GM12878 (cell line): ENCODE data around the gene ST6GALNAC3. TPM values are rescaled to one million over a fixed set of nuclear protein-coding genes. Genes with fewer than 3 reads are reported as not detected.

Experiments
- ATAC-seq: fragments of 200-7000 bp; cut with Tn5 transposase; 3 replicates; pipeline ENCODE4 v1.9.1; 2020; ENCODE audit warnings: mild to moderate bottlenecking, moderate library complexity
- BruUV-seq: library from RNA; stranded (reverse); fragments of 400-500 nt; replicated peaks from 2 replicates; lab custom pipeline; 2021; lab: Mats Ljungman, UMichigan
- CTCF ChIA-PET: fragments of 300-600 bp; sonication (Branson Sonifier 250); formaldehyde crosslinking; extraction: SDS; loops from one replicate; lab custom pipeline; 2021; ENCODE audit warnings: inconsistent platforms; lab: Yijun Ruan, JAX
- POLR2A ChIA-PET: fragments of 350-600 bp; formaldehyde crosslinking; extraction: SDS; loops from one replicate; lab custom pipeline; 2021; ENCODE audit warnings: inconsistent platforms; lab: Charles Lee
- RAD21 ChIA-PET: fragments of 300-600 bp; sonication (Branson Sonifier 250); formaldehyde crosslinking; loops from one replicate; lab custom pipeline; 2023; ENCODE audit warnings: antibody characterized with exemption; ENCODE audit not compliant: unreplicated experiment; lab: Charles Lee
- SMC1A ChIA-PET: fragments of 300-600 bp; sonication (Branson Sonifier 250); formaldehyde crosslinking; loops from one replicate; lab custom pipeline; 2023; ENCODE audit not compliant: unreplicated experiment, uncharacterized antibody; lab: Charles Lee
- DNase-seq: peaks from one replicate; pipeline ENCODE4 v3.0.0-alpha.2; 2011; ENCODE audit warnings: low read depth, low spot score
- FAIRE-seq: peaks from 3 replicates; lab custom pipeline; 2011; peaks lifted over from hg19 to GRCh38; lab: Jason Lieb, UNC
- H2AFZ ChIP-seq: 2 replicates; pipeline ENCODE4 v1.6.0; 2011; ENCODE audit warnings: low read depth, low read length, control low read depth; ENCODE audit not compliant: control insufficient read depth
- H3K27ac ChIP-seq: 2 replicates; pipeline ENCODE4 v1.5.1; 2011; ENCODE audit warnings: control low read depth; ENCODE audit not compliant: control insufficient read depth, insufficient read depth
- H3K27me3 ChIP-seq, 2 experiments: replicated peaks in 1 of 2; 2 replicates each; pipeline versions ENCODE4 v1.6.0 to v1.6.1; 2011; ENCODE audit warnings: low read length in 1 of 2; ENCODE audit not compliant: control insufficient read depth in 2 of 2, insufficient read depth in 2 of 2
- H3K36me3 ChIP-seq, 2 experiments: 2 replicates each; pipeline ENCODE4 v1.5.1; 2011; ENCODE audit warnings: low read length in 1 of 2; ENCODE audit not compliant: control insufficient read depth in 2 of 2, insufficient read depth in 2 of 2
- H3K4me1 ChIP-seq: 2 replicates; pipeline ENCODE4 v1.6.1; 2011; ENCODE audit warnings: mild to moderate bottlenecking, low read length, moderate library complexity, mixed read lengths; ENCODE audit not compliant: control insufficient read depth, insufficient read depth
- H3K4me2 ChIP-seq: 2 replicates; pipeline ENCODE4 v1.6.0; 2011; ENCODE audit warnings: control low read depth; ENCODE audit not compliant: control insufficient read depth, insufficient read depth
- H3K4me3 ChIP-seq: fragments of 200-600 bp; sonication (generic); 2 replicates; pipeline ENCODE4 v1.5.1; 2016
- H3K79me2 ChIP-seq: 2 replicates; pipeline ENCODE4 v1.6.0; 2011; ENCODE audit warnings: low read length; ENCODE audit not compliant: control insufficient read depth, insufficient read depth
- H3K9ac ChIP-seq: 2 replicates; pipeline ENCODE4 v1.8.0; 2011; ENCODE audit warnings: low read length, control low read depth, mixed read lengths; ENCODE audit not compliant: control insufficient read depth, insufficient read depth
- H3K9me3 ChIP-seq: replicated peaks from 3 replicates; pipeline ENCODE4 v1.5.1; 2011; ENCODE audit warnings: mild to moderate bottlenecking, low read length; ENCODE audit not compliant: control insufficient read depth, insufficient read depth
- H4K20me1 ChIP-seq: 2 replicates; pipeline ENCODE4 v1.6.0; 2011; ENCODE audit not compliant: control insufficient read depth, insufficient read depth
- BRCA1 ChIP-seq: IDR thresholded peaks from 2 replicates; pipeline ENCODE4 v1.6.1; 2011; ENCODE audit warnings: low read depth, low read length, improper control_type of control experiment
- CHD2 ChIP-seq: IDR thresholded peaks from 2 replicates; pipeline ENCODE4 v1.6.1; 2011; ENCODE audit warnings: low read depth, low read length, improper control_type of control experiment, borderline replicate concordance
- CHD4 ChIP-seq: fragments of 200-600 bp; sonication (generic); IDR thresholded peaks from 2 replicates; pipeline ENCODE4 v1.6.1; 2016; ENCODE audit warnings: mild to moderate bottlenecking
- CUX1 ChIP-seq: IDR thresholded peaks from 2 replicates; pipeline ENCODE4 v1.6.1; 2012; ENCODE audit warnings: improper control_type of control experiment, low read depth, low read length; ENCODE audit not compliant: insufficient replicate concordance
- ETV6 ChIP-seq, 2 experiments: fragments of 450-650 bp in 1 of 2; IDR thresholded peaks in 1 of 2; conservative IDR thresholded peaks in 1 of 2; 2 replicates each; pipeline ENCODE4 v1.6.1; 2014; ENCODE audit warnings: antibody characterized with exemption in 1 of 2, borderline replicate concordance in 1 of 2, low read depth in 1 of 2, mild to moderate bottlenecking in 1 of 2, moderate library complexity in 1 of 2
- HDGF ChIP-seq: fragments of 450-650 bp; IDR thresholded peaks from 2 replicates; pipeline ENCODE4 v1.6.1; 2016; ENCODE audit warnings: antibody characterized with exemption
- IRF5 ChIP-seq: fragments of 450-650 bp; IDR thresholded peaks from 2 replicates; pipeline ENCODE4 v1.6.1; 2017; ENCODE audit warnings: borderline replicate concordance
- NFYB ChIP-seq: IDR thresholded peaks from 2 replicates; pipeline ENCODE4 v1.6.1; 2011; ENCODE audit warnings: low read depth, mild to moderate bottlenecking, low read length, improper control_type of control experiment, moderate library complexity; ENCODE audit not compliant: insufficient read depth
- NKRF ChIP-seq: fragments of 450-650 bp; conservative IDR thresholded peaks from 2 replicates; pipeline ENCODE4 v1.6.1; 2017; ENCODE audit warnings: mild to moderate bottlenecking, moderate library complexity
- POLR2AphosphoS2 ChIP-seq: IDR thresholded peaks from 2 replicates; pipeline ENCODE4 v1.6.1; 2011; ENCODE audit warnings: low read depth, mild to moderate bottlenecking, low read length, improper control_type of control experiment, moderate library complexity
- RAD51 ChIP-seq: fragments of 450-650 bp; IDR thresholded peaks from 2 replicates; pipeline ENCODE4 v1.6.1; 2016; ENCODE audit warnings: moderate library complexity, mild to moderate bottlenecking, inconsistent platforms
- SUPT20H ChIP-seq: IDR thresholded peaks from 2 replicates; pipeline ENCODE4 v1.6.1; 2011; ENCODE audit warnings: low read depth, mild to moderate bottlenecking, low read length, moderate library complexity, borderline replicate concordance; ENCODE audit not compliant: control insufficient read depth
- WRNIP1 ChIP-seq: IDR thresholded peaks from 2 replicates; pipeline ENCODE4 v1.6.1; 2011; ENCODE audit warnings: low read depth, low read length, improper control_type of control experiment, borderline replicate concordance
- WGBS: methylation state at CpG from one replicate; pipeline ENCODE4 v1.1.6; 2016; ENCODE audit warnings: low lambda C conversion rate; ENCODE audit not compliant: insufficient replicate concordance, insufficient coverage; ENCODE audit errors: missing lambda C conversion rate; 5-methylcytosine and 5-hydroxymethylcytosine counted together
- in situ Hi-C: fragments of 300-500 bp; cut with MboI; formaldehyde crosslinking; loops from 9 replicates; pipeline ENCODE4 v1.14.3; 2018; ENCODE audit warnings: mixed read lengths
- intact Hi-C: fragments of 100-400 bp; cut with micrococcal nuclease; formaldehyde crosslinking; loops from one replicate; pipeline ENCODE4 v1.14.2; 2022; ENCODE audit not compliant: unreplicated experiment
- polyA plus RNA-seq, 11 experiments: library from polyadenylated mRNA; depleted of rRNA in 4 of 11; unstranded in 6 of 11; stranded (reverse) in 5 of 11; fragments of >200 nt; fragmentation: Nextera tagmentation in 4 of 11; fragmentation: Illumina TruSeq in 1 of 11; extraction: Ambion mirVana in 4 of 11; extraction: Trizol in 1 of 11; gene quantifications; 1 replicate in 1 of 11; 2 replicates in 10 of 11; pipeline versions ENCODE4 v1.2.1 to v1.2.3, GENCODE V29; 2011 to 2016; ENCODE audit warnings: inconsistent platforms in 2 of 11, missing spikeins in 2 of 11, low read depth in 1 of 11
- total RNA-seq, 4 experiments: library from RNA; depleted of rRNA in 3 of 4; stranded (reverse); fragments of >200 nt in 3 of 4; fragmentation: Illumina TruSeq in 1 of 4; extraction: Trizol in 1 of 4; gene quantifications; 2 replicates each; pipeline versions ENCODE4 v1.2.1 to v1.2.3, GENCODE V29; 2013 to 2021

The ST6GALNAC3 gene
- total and polyA plus RNA-seq, 10 of the 15 experiments (the other 5 are each of a cell fraction or from before 2014, with no cell fraction given), result 0.04 to 0.68 (median 0.18) TPM; not detected in 3

GRCh38 chr1:76240316-76240715, 165.8 kb downstream of the ST6GALNAC3 start:
- ChIA-PET SMC1A (interaction anchor here (1.4 kb wide), 1 partner anchor 22 kb away, joined by 3 read pairs; no protein-coding TSS in a partner anchor), RAD21 (no interaction called here), POLR2A (no interaction called here), CTCF (no interaction called here)
- in situ Hi-C loops, result no loop called here
- Histone ChIP-seq H3K36me3 (no peaks in the 10 kb centered on the region), H3K27me3 (no peaks in the 10 kb centered on the region), H3K9ac (no peak overlapping the region), H3K4me2 (no peak overlapping the region), H3K4me1 (no peaks in the 10 kb centered on the region), H3K4me3 (no peak overlapping the region), H3K9me3 (no peaks in the 10 kb centered on the region), H2AFZ (no peak overlapping the region), H3K79me2 (no peaks in the 10 kb centered on the region), H3K27ac (no peak overlapping the region), H4K20me1 (no peaks in the 10 kb centered on the region)
- no peak for DNase-seq
- intact Hi-C loops, result no loop called here
- WGBS, result 0% methylated on average over 1 of the region's 1 CpG
- TF ChIP-seq CHD4 (no peak), ETV6 (conservative IDR thresholded peaks at IDR 0.05 in 1 of 2, IDR thresholded peaks at IDR 0.05 in 1 of 2; ENCODE audit: borderline replicate concordance in 1 of 2, low read depth in 1 of 2) (no peak), SUPT20H (no peak), RAD51 (no peak), HDGF (no peak), CHD2 (no peak), CUX1 (no peak), IRF5 (no peak), NFYB (no peak), NKRF (no peak), BRCA1 (no peak), WRNIP1 (no peak), POLR2AphosphoS2 (no peak)
- BruUV-seq, result no TSS peak
- no peak for ATAC-seq
- no peak for FAIRE-seq
